ENCODE data around the gene FLACC1. TPM values are rescaled to one million over a fixed set of nuclear protein-coding genes. Genes with fewer than 3 reads are reported as not detected.
"Not testable (repeated sequence)": the region's sequence is repeated elsewhere in the genome, so short reads cannot be mapped to it uniquely, and the experiment has no call there.

FLACC1 gene
- total RNA-seq, 1 experiment from 2014 or later, result 1.1 TPM

- POLR2A ChIA-PET, result no interaction called here
- no TSS peak for BruUV-seq (replicated peaks)
- peaks cover 38% of the 10 kb centered on the region for H3K36me3 Mint-ChIP-seq (ENCODE audit: insufficient read depth, unreplicated experiment)
These were observed 21.6 kb upstream of the FLACC1 start for GRCh38 chr2:201378496-201379397.

GRCh38 chr2:201377218-201377617 is 20.1 kb upstream of the FLACC1 start:
- Mint-ChIP-seq H3K36me3 (ENCODE audit: insufficient read depth, unreplicated experiment) (peaks cover 32% of the 10 kb centered on the region), H3K27me3 (ENCODE audit: insufficient read depth, unreplicated experiment) (no peaks in the 10 kb centered on the region), H3K4me3 (ENCODE audit: unreplicated experiment) (no peak overlapping the region), H3K27ac (ENCODE audit: low read depth, unreplicated experiment) (no peak overlapping the region), H3K9me3 (ENCODE audit: unreplicated experiment) (peaks cover 7% of the 10 kb centered on the region), H3K4me1 (ENCODE audit: insufficient read depth, unreplicated experiment) (peaks cover 5% of the 10 kb centered on the region)
- no TSS peak for BruUV-seq (replicated peaks)
- intact Hi-C loops (cut with micrococcal nuclease), result no loop called here
- ChIA-PET CTCF (interaction anchor here (0.5 to 1.2 kb wide), 7 partner anchors 9 to 414 kb away, joined by 3 to 4 read pairs (median 3); no protein-coding TSS in a partner anchor), POLR2A (no interaction called here)
- no peak for DNase-seq (ENCODE audit: unreplicated experiment)
- TF ChIP-seq CTCF (IDR thresholded peaks at IDR 0.05; ENCODE audit: unreplicated experiment), result no peak

More at GRCh38 chr2:201378496-201379397, 21.6 kb upstream of the FLACC1 start:
- H3K27me3 Mint-ChIP-seq (ENCODE audit: insufficient read depth, unreplicated experiment), result no peaks in the 10 kb centered on the region
- H3K4me1 Mint-ChIP-seq (ENCODE audit: insufficient read depth, unreplicated experiment), result peaks cover 14% of the 10 kb centered on the region
- peaks cover 7% of the 10 kb centered on the region for H3K9me3 Mint-ChIP-seq (ENCODE audit: unreplicated experiment)
- no peak for TF ChIP-seq CTCF (IDR thresholded peaks at IDR 0.05; ENCODE audit: unreplicated experiment)
- DNase-seq (ENCODE audit: unreplicated experiment), result no peak
- H3K4me3 Mint-ChIP-seq (ENCODE audit: unreplicated experiment), result no peak overlapping the region
- CTCF ChIA-PET, result interaction anchor here (0.6 to 1.2 kb wide), 2 partner anchors 8 to 643 kb away, joined by 3 to 4 read pairs; no protein-coding TSS in a partner anchor
- no peak overlapping the region for H3K27ac Mint-ChIP-seq (ENCODE audit: low read depth, unreplicated experiment)
- intact Hi-C loops (cut with micrococcal nuclease), result no loop called here

- H3K9me3 Mint-ChIP-seq (ENCODE audit: unreplicated experiment), result peaks cover 9% of the 10 kb centered on the region
These were observed 12.6 kb upstream of the FLACC1 start for GRCh38 chr2:201369775-201370174.

GRCh38 chr2:201369318-201369717 is 12.2 kb upstream of the FLACC1 start:
- intact Hi-C loops (cut with micrococcal nuclease); H3K9me3 Mint-ChIP-seq (ENCODE audit: unreplicated experiment): not testable (repeated sequence)

More at GRCh38 chr2:201369775-201370174, 12.6 kb upstream of the FLACC1 start:
- Mint-ChIP-seq H3K27me3 (ENCODE audit: insufficient read depth, unreplicated experiment) (no peaks in the 10 kb centered on the region), H3K27ac (ENCODE audit: low read depth, unreplicated experiment) (no peak overlapping the region), H3K4me1 (ENCODE audit: insufficient read depth, unreplicated experiment) (no peaks in the 10 kb centered on the region), H3K36me3 (ENCODE audit: insufficient read depth, unreplicated experiment) (peaks cover 7% of the 10 kb centered on the region), H3K4me3 (ENCODE audit: unreplicated experiment) (no peak overlapping the region)
- ChIA-PET POLR2A (interaction anchor here (0.9 kb wide), 1 partner anchor 15 kb away, joined by 3 read pairs; no protein-coding TSS in a partner anchor), CTCF (interaction anchor here (0.6 to 1.8 kb wide), 2 partner anchors 133 to 210 kb away, joined by 3 to 8 read pairs; no protein-coding TSS in a partner anchor)
- BruUV-seq (replicated peaks), result no TSS peak
- no peak for DNase-seq (ENCODE audit: unreplicated experiment)
- intact Hi-C loops (cut with micrococcal nuclease), result no loop called here
- TF ChIP-seq CTCF (IDR thresholded peaks at IDR 0.05; ENCODE audit: unreplicated experiment), result no peak

More at GRCh38 chr2:201369318-201369717, 12.2 kb upstream of the FLACC1 start:
- H3K27me3 Mint-ChIP-seq (ENCODE audit: insufficient read depth, unreplicated experiment); H3K27ac Mint-ChIP-seq (ENCODE audit: low read depth, unreplicated experiment); H3K4me3 Mint-ChIP-seq (ENCODE audit: unreplicated experiment); DNase-seq (ENCODE audit: unreplicated experiment); H3K4me1 Mint-ChIP-seq (ENCODE audit: insufficient read depth, unreplicated experiment); BruUV-seq (replicated peaks); H3K36me3 Mint-ChIP-seq (ENCODE audit: insufficient read depth, unreplicated experiment): not testable (repeated sequence)
- ChIA-PET CTCF (interaction anchor here (0.6 to 1.8 kb wide), 3 partner anchors 133 to 276 kb away, joined by 3 to 8 read pairs (median 3); no protein-coding TSS in a partner anchor), POLR2A (interaction anchor here (0.9 kb wide), 1 partner anchor 15 kb away, joined by 3 read pairs; no protein-coding TSS in a partner anchor)

All from MCF 10A (cell line).